SK-N-SH (cell line): ENCODE measurements around the gene CASZ1. TPM values are rescaled to one million over a fixed set of nuclear protein-coding genes. Genes with fewer than 3 reads are reported as not detected.

Experiments
- CTCF ChIA-PET: fragments of 300-600, 350-600 bp; formaldehyde crosslinking; extraction: SDS; loops from one replicate; lab custom pipeline; 2021; lab: Yijun Ruan, JAX
- POLR2A ChIA-PET: fragments of 350-600 bp; sonication (Branson Sonifier 250); formaldehyde crosslinking; extraction: SDS; loops from one replicate; lab custom pipeline; 2020; ENCODE audit warnings: antibody characterized with exemption, inconsistent platforms; lab: Yijun Ruan, JAX
- DNase-seq: peaks from one replicate; pipeline ENCODE4 v3.0.0; 2012
- H2AFZ ChIP-seq: fragments of 200-600 bp; sonication (generic); 2 replicates; pipeline ENCODE4 v1.8.1; 2016; ENCODE audit warnings: antibody characterized with exemption, mild to moderate bottlenecking, low read depth
- H3F3A ChIP-seq: fragments of 200-600 bp; sonication (generic); replicated peaks from 2 replicates; pipeline ENCODE3; 2016; ENCODE audit warnings: antibody characterized with exemption, mild to moderate bottlenecking; ENCODE audit not compliant: insufficient read depth
- H3K27ac ChIP-seq, 2 experiments: fragments of 200-500 bp in 1 of 2; fragments of 200-600 bp in 1 of 2; sonication (Bioruptor generic) in 1 of 2; sonication (generic), shearing (Covaris generic) in 1 of 2; 2 replicates each; pipeline versions ENCODE4 v1.5.1 to v1.6.1; 2014 to 2016; ENCODE audit warnings: low read depth in 2 of 2, inconsistent platforms in 1 of 2, low read length in 1 of 2, mild to moderate bottlenecking in 1 of 2, mixed read lengths in 1 of 2
- H3K27me3 ChIP-seq: fragments of 200-600 bp; sonication (generic), shearing (Covaris generic); 2 replicates; pipeline ENCODE4 v1.6.1; 2016; ENCODE audit warnings: mixed run types; ENCODE audit not compliant: insufficient read depth
- H3K36me3 ChIP-seq, 2 experiments: fragments of 200-500 bp in 1 of 2; fragments of 200-600 bp in 1 of 2; sonication (Bioruptor generic) in 1 of 2; sonication (generic) in 1 of 2; replicated peaks in 1 of 2; 2 replicates each; pipeline versions ENCODE3 to v1.5.1; 2014 to 2016; ENCODE audit warnings: low read length in 1 of 2, mild to moderate bottlenecking in 1 of 2; ENCODE audit not compliant: insufficient read depth in 2 of 2, control insufficient read depth in 1 of 2
- H3K4me1 ChIP-seq, 2 experiments: fragments of 200-500 bp in 1 of 2; fragments of 200-600 bp in 1 of 2; sonication (Bioruptor generic) in 1 of 2; sonication (generic), shearing (Covaris generic) in 1 of 2; 2 replicates each; pipeline versions ENCODE4 v1.5.1 to v1.6.1; 2014 to 2016; ENCODE audit warnings: low read depth in 1 of 2, low read length in 1 of 2, mixed run types in 1 of 2; ENCODE audit not compliant: insufficient read depth in 2 of 2, control insufficient read depth in 1 of 2
- H3K4me2 ChIP-seq: fragments of 200-600 bp; sonication (generic), shearing (Covaris generic); 2 replicates; pipeline ENCODE4 v1.6.1; 2017; ENCODE audit warnings: mixed run types
- H3K4me3 ChIP-seq, 2 experiments: fragments of 200-500 bp in 1 of 2; fragments of 200-600 bp in 1 of 2; sonication (Bioruptor generic) in 1 of 2; sonication (generic), shearing (Covaris generic) in 1 of 2; 2 replicates each; pipeline versions ENCODE4 v1.5.1 to v1.8.1; 2014 to 2016; ENCODE audit warnings: low read depth in 2 of 2, inconsistent platforms in 1 of 2, low read length in 1 of 2, mild to moderate bottlenecking in 1 of 2, mixed read lengths in 1 of 2, moderate library complexity in 1 of 2
- H3K79me2 ChIP-seq: fragments of 200-600 bp; sonication (generic); 2 replicates; pipeline ENCODE4 v1.8.1; 2017; ENCODE audit warnings: mild to moderate bottlenecking; ENCODE audit not compliant: insufficient read depth
- H3K9ac ChIP-seq: fragments of 200-600 bp; sonication (generic); 2 replicates; pipeline ENCODE4 v1.6.1; 2017; ENCODE audit warnings: mixed run types
- H3K9me2 ChIP-seq: fragments of 200-600 bp; sonication (generic); 2 replicates; pipeline ENCODE4 v1.6.1; 2017; ENCODE audit warnings: mixed run types
- H3K9me3 ChIP-seq: fragments of 200-600 bp; sonication (generic); 2 replicates; pipeline ENCODE4 v1.6.1; 2017; ENCODE audit warnings: mixed run types, mild to moderate bottlenecking, moderate library complexity
- H4K20me1 ChIP-seq: fragments of 200-600 bp; sonication (generic); 2 replicates; pipeline ENCODE4 v1.6.1; 2017; ENCODE audit warnings: mild to moderate bottlenecking, mixed run types; ENCODE audit not compliant: insufficient read depth
- CHD2 ChIP-seq: fragments of 150-350 bp; IDR thresholded peaks from 2 replicates; pipeline ENCODE4 v1.6.1; 2018; ENCODE audit warnings: low read length; ENCODE audit not compliant: partially characterized antibody
- CTCF ChIP-seq: fragments of 200-600 bp; sonication (generic); IDR thresholded peaks from 2 replicates; pipeline ENCODE4 v1.6.1; 2017; ENCODE audit warnings: antibody characterized with exemption, mild to moderate bottlenecking, moderate library complexity
- EP300 ChIP-seq, 2 experiments: IDR thresholded peaks; 2 replicates each; pipeline versions ENCODE4 v1.4.0 to v1.6.1; 2012; ENCODE audit warnings: borderline replicate concordance in 1 of 2, low read depth in 1 of 2, low read length in 1 of 2
- MAX ChIP-seq: IDR thresholded peaks from 2 replicates; pipeline ENCODE4 v1.4.0; 2012; ENCODE audit warnings: low read depth
- MXI1 ChIP-seq: IDR thresholded peaks from 2 replicates; pipeline ENCODE4 v1.6.1; 2012; ENCODE audit warnings: mild to moderate bottlenecking, low read depth, low read length, improper control_type of control experiment
- NRF1 ChIP-seq: IDR thresholded peaks from 2 replicates; pipeline ENCODE4 v1.6.1; 2012; ENCODE audit warnings: low read depth, mild to moderate bottlenecking, low read length
- RAD21 ChIP-seq: IDR thresholded peaks from 2 replicates; pipeline ENCODE4 v1.6.1; 2012; ENCODE audit warnings: mild to moderate bottlenecking, low read length
- REST ChIP-seq: IDR thresholded peaks from 2 replicates; pipeline ENCODE4 v1.6.1; 2012; ENCODE audit warnings: mild to moderate bottlenecking, low read depth, low read length, moderate library complexity
- RXRA ChIP-seq: IDR thresholded peaks from 2 replicates; pipeline ENCODE4 v1.4.0; 2012; ENCODE audit warnings: low read depth, mild to moderate bottlenecking, borderline replicate concordance
- SIN3A ChIP-seq: IDR thresholded peaks from 2 replicates; pipeline ENCODE4 v1.6.1; 2012; ENCODE audit warnings: low read depth, mild to moderate bottlenecking, low read length, moderate library complexity, borderline replicate concordance
- SMC3 ChIP-seq: IDR thresholded peaks from 2 replicates; pipeline ENCODE4 v1.6.1; 2012; ENCODE audit warnings: low read depth, low read length, improper control_type of control experiment
- TCF12 ChIP-seq: IDR thresholded peaks from 2 replicates; pipeline ENCODE4 v1.4.0; 2012
- USF1 ChIP-seq: IDR thresholded peaks from 2 replicates; pipeline ENCODE4 v1.4.0; 2012; ENCODE audit warnings: low read depth, borderline replicate concordance
- WGBS: methylation state at CpG from one replicate; pipeline ENCODE4 v1.1.6; 2017; ENCODE audit warnings: low lambda C conversion rate; 5-methylcytosine and 5-hydroxymethylcytosine counted together
- polyA plus RNA-seq, 3 experiments: library from polyadenylated mRNA; depleted of rRNA; stranded (reverse); fragments of >200 nt; gene quantifications; 2 replicates each; pipeline ENCODE4 v1.2.3, GENCODE V29; 2012

The CASZ1 gene
- polyA plus RNA-seq, 1 of the 3 experiments (the other 2 are of a cell fraction): 0.51 TPM

GRCh38 chr1:10697621-10698160, 98.8 kb downstream of the CASZ1 start:
- TF ChIP-seq CHD2: no peak
- TF ChIP-seq SIN3A: no peak
- no peak for TF ChIP-seq SMC3
- no peak for TF ChIP-seq REST
- TF ChIP-seq NRF1: no peak
- no peak for TF ChIP-seq USF1
- TF ChIP-seq RAD21: no peak
- TF ChIP-seq CTCF: no peak
- TF ChIP-seq MAX: no peak
- TF ChIP-seq RXRA: no peak
- no peak for TF ChIP-seq EP300 (IDR thresholded peaks at IDR 0.05; ENCODE audit: borderline replicate concordance in 1 of 2, low read depth in 1 of 2, low read length in 1 of 2)
- no peak for TF ChIP-seq TCF12
- no peak for TF ChIP-seq MXI1
- CTCF ChIA-PET: interaction anchor here (0.7 to 2.3 kb wide), 8 partner anchors 10 to 247 kb away, joined by 3 to 8 read pairs (median 3); no protein-coding TSS in a partner anchor

More at GRCh38 chr1:10697621-10698160, 98.8 kb downstream of the CASZ1 start:
- no peak for DNase-seq
- Histone ChIP-seq H3K27ac (no peak overlapping the region), H3F3A (no peaks in the 10 kb centered on the region), H3K9ac (no peak overlapping the region), H3K27me3 (no peaks in the 10 kb centered on the region), H3K4me3 (no peak overlapping the region; a peak in 1 of 4 replicates), H3K36me3 (no peaks in the 10 kb centered on the region), H3K9me2 (no peaks in the 10 kb centered on the region), H2AFZ (no peak overlapping the region), H3K4me1 (peaks cover 0 to 9% of the 10 kb centered on the region in 2 experiments; a peak in 1 of 4 replicates), H4K20me1 (no peaks in the 10 kb centered on the region), H3K9me3 (no peaks in the 10 kb centered on the region), H3K79me2 (no peaks in the 10 kb centered on the region), H3K4me2 (no peak overlapping the region)
- POLR2A ChIA-PET: no interaction called here
- 63% methylated on average over 25 of the region's 25 CpGs for WGBS
